A673 (cell line): ENCODE data around the gene IDE.

Experiments
- CTCF ChIP-seq: fragments of 300-800, 200-600 bp; sonication (generic); conservative IDR thresholded peaks from 2 replicates; pipeline ENCODE4 v1.5.1; 2017; ENCODE audit warnings: low read depth, mild to moderate bottlenecking, antibody characterized with exemption, low read length, moderate library complexity, mixed read lengths
- EZH2 ChIP-seq: fragments of 200-600 bp; sonication (generic); IDR thresholded peaks from 2 replicates; pipeline ENCODE4 v1.6.1; 2017; ENCODE audit warnings: borderline replicate concordance, low read depth, mild to moderate bottlenecking, mixed read lengths, antibody characterized with exemption, low read length; ENCODE audit not compliant: poor library complexity, severe bottlenecking

GRCh38 chr10:92506336-92506735 lies 67.6 kb downstream of the IDE start:
- no peak for TF ChIP-seq CTCF
- TF ChIP-seq EZH2: no peak
